GM18868 (cell line): ENCODE data around the gene FAM13A.

ENCODE experiments used
- ATAC-seq: cut with Tn5 transposase; IDR thresholded peaks from one replicate; pipeline ENCODE4 v1.9.1; 2021; ENCODE audit warnings: mild to moderate bottlenecking, moderate library complexity; ENCODE audit not compliant: unreplicated experiment

The FAM13A gene

GRCh38 chr4:88792821-88793220 lies 264.2 kb downstream of the FAM13A start:
- ATAC-seq: no peak

- peak; percentile 95 for ATAC-seq
Observed at GRCh38 chr4:88792268-88792781, 264.7 kb downstream of the FAM13A start.

- no peak for ATAC-seq
Observed at GRCh38 chr4:88791274-88791673, 265.7 kb downstream of the FAM13A start.

- no peak for ATAC-seq
Observed at GRCh38 chr4:88788895-88789294, 268.1 kb downstream of the FAM13A start.

GRCh38 chr4:88788424-88788823 lies 268.6 kb downstream of the FAM13A start:
- ATAC-seq: no peak

- no peak for ATAC-seq
Observed at GRCh38 chr4:88786011-88786410, 271.0 kb downstream of the FAM13A start.

GRCh38 chr4:88780389-88780788 lies 276.6 kb downstream of the FAM13A start:
- no peak for ATAC-seq

- ATAC-seq: no peak
Observed at GRCh38 chr4:88779431-88779830, 277.6 kb downstream of the FAM13A start.

GRCh38 chr4:88775529-88775928 lies 281.5 kb downstream of the FAM13A start:
- ATAC-seq: peak; percentile 95

- ATAC-seq: no peak
Observed at GRCh38 chr4:88775026-88775425, 282.0 kb downstream of the FAM13A start.

GRCh38 chr4:88771883-88772450 lies 285.0 kb downstream of the FAM13A start:
- no peak for ATAC-seq

- peak; percentile 63 for ATAC-seq
Observed at GRCh38 chr4:88765729-88766128, 291.3 kb downstream of the FAM13A start.

GRCh38 chr4:88763075-88763474 lies 293.9 kb downstream of the FAM13A start:
- no peak for ATAC-seq

GRCh38 chr4:88761861-88762523 lies 295.0 kb downstream of the FAM13A start:
- no peak for ATAC-seq

GRCh38 chr4:88761342-88761741 lies 295.6 kb downstream of the FAM13A start:
- no peak for ATAC-seq

- ATAC-seq: no peak
Observed at GRCh38 chr4:88759895-88760290, 297.1 kb downstream of the FAM13A start.

- no peak for ATAC-seq
Observed at GRCh38 chr4:88759039-88759894, 297.7 kb downstream of the FAM13A start.

GRCh38 chr4:88758264-88758663 lies 298.7 kb downstream of the FAM13A start:
- no peak for ATAC-seq

- no peak for ATAC-seq
Observed at GRCh38 chr4:88757776-88758175, 299.2 kb downstream of the FAM13A start.

GRCh38 chr4:88757067-88757466 lies 299.9 kb downstream of the FAM13A start:
- no peak for ATAC-seq

- ATAC-seq: no peak
Observed at GRCh38 chr4:88756149-88756548, 300.8 kb downstream of the FAM13A start.

GRCh38 chr4:88755454-88755853 lies 301.5 kb downstream of the FAM13A start:
- no peak for ATAC-seq
